Transverse colon (tissue), 4 donors: Measurements from ENCODE around the gene ATRN.

ENCODE experiments used
- EP300 ChIP-seq: sonication (generic); formaldehyde crosslinking; IDR thresholded peaks from one replicate; pipeline ENCODE4 v1.6.1; 2017; ENCODE audit warnings: antibody characterized with exemption, low read depth
- POLR2AphosphoS5 ChIP-seq, 3 donors: sonication (generic); formaldehyde crosslinking; IDR thresholded peaks; one replicate each; pipeline ENCODE4 v1.6.1; 2016; ENCODE audit warnings: antibody characterized with exemption in 3 of 3
- TF ChIP-seq, protein P1 (sequence below), 5 experiments: fragments of 200-600 bp in 3 of 5; fragments of 450-650 bp in 2 of 5; sonication (generic) in 3 of 5; IDR thresholded peaks; 1 replicate in 2 of 5; 2 replicates in 3 of 5; pipeline ENCODE4 v1.5.1; 2016 to 2017; ENCODE audit warnings: antibody characterized with exemption in 5 of 5, inconsistent platforms in 3 of 5, mild to moderate bottlenecking in 2 of 5, moderate library complexity in 1 of 5

DNA sequence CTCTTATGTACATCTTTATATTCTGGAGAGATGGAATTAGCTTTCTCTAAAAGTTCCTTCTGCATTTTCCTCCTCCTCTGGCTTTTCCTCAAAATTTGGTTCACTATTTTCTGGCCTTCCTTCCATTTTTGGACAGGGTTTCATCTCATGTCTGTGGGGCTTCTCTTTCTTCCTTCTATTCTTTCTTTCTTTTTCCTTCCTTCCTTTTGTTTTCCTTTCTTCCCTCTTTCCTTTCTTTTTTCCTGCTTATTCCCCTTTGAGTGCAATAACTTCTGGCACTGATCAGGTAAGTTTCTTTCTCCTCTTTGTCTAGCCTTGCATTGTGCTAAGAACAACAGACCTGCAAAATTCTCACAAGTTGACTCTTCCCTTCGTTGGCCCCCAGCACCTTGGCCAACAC lies 5.5 kb upstream of the ATRN start:
- TF ChIP-seq, protein P1, sequence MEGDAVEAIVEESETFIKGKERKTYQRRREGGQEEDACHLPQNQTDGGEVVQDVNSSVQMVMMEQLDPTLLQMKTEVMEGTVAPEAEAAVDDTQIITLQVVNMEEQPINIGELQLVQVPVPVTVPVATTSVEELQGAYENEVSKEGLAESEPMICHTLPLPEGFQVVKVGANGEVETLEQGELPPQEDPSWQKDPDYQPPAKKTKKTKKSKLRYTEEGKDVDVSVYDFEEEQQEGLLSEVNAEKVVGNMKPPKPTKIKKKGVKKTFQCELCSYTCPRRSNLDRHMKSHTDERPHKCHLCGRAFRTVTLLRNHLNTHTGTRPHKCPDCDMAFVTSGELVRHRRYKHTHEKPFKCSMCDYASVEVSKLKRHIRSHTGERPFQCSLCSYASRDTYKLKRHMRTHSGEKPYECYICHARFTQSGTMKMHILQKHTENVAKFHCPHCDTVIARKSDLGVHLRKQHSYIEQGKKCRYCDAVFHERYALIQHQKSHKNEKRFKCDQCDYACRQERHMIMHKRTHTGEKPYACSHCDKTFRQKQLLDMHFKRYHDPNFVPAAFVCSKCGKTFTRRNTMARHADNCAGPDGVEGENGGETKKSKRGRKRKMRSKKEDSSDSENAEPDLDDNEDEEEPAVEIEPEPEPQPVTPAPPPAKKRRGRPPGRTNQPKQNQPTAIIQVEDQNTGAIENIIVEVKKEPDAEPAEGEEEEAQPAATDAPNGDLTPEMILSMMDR (IDR thresholded peaks at IDR 0.05) = no peak
- no peak for TF ChIP-seq POLR2AphosphoS5 (IDR thresholded peaks at IDR 0.05)
- TF ChIP-seq EP300 = no peak
